ENCODE data around the gene SSBP3. TPM values are rescaled to one million over a fixed set of nuclear protein-coding genes. Genes with fewer than 3 reads are reported as not detected.
A peak's percentile ranks its signal among the peaks of the same experiment; 100 is the strongest.

SSBP3 gene
- total RNA-seq, 4 donors from 2014 or later: 32.8 to 63.4 (median 47.4) TPM

- DNase-seq (ENCODE audit: extremely low spot score): no peak
- peaks cover 0 to 28% (median 10%) of the 10 kb centered on the region in 4 donors for H3K36me3 ChIP-seq
- TF ChIP-seq POLR2AphosphoS5 (IDR thresholded peaks at IDR 0.05) (no peak), POLR2A (IDR thresholded peaks at IDR 0.05; ENCODE audit: low read depth) (no peak), EP300 (IDR thresholded peaks at IDR 0.05) (no peak)
- no peak overlapping the region for H3K4me3 ChIP-seq
- intact Hi-C loops (cut with DNase I): loop anchor here (2.0 kb wide), 1 partner anchor 126 kb away; no protein-coding TSS in a partner anchor
- WGBS: 95% methylated on average over 12 of the region's 13 CpGs
- no peaks in the 10 kb centered on the region for H3K9me3 ChIP-seq
- H3K27me3 ChIP-seq: no peaks in the 10 kb centered on the region
- H3K27ac ChIP-seq (replicated peaks in 1 of 4): no peak overlapping the region
- peaks cover 0 to 19% (median 6%) of the 10 kb centered on the region in 4 donors for H3K4me1 ChIP-seq
Observed at GRCh38 chr1:54256522-54257345, 149.5 kb downstream of the SSBP3 start.

- WGBS: 96% methylated on average over 8 of the region's 9 CpGs
- Histone ChIP-seq H3K36me3 (peaks cover 6 to 44% (median 24%) of the 10 kb centered on the region in 4 donors), H3K9me3 (no peaks in the 10 kb centered on the region), H3K27me3 (no peaks in the 10 kb centered on the region), H3K4me3 (no peak overlapping the region), H3K4me1 (peaks cover 0 to 22% (median 15%) of the 10 kb centered on the region in 4 donors), H3K27ac (replicated peaks in 1 of 4) (no peak overlapping the region)
- intact Hi-C loops (cut with DNase I): no loop called here
- no peak for TF ChIP-seq POLR2A (IDR thresholded peaks at IDR 0.05; ENCODE audit: low read depth)
- DNase-seq (ENCODE audit: extremely low spot score): no peak
Observed at GRCh38 chr1:54255026-54255702, 151.0 kb downstream of the SSBP3 start.

DNA sequence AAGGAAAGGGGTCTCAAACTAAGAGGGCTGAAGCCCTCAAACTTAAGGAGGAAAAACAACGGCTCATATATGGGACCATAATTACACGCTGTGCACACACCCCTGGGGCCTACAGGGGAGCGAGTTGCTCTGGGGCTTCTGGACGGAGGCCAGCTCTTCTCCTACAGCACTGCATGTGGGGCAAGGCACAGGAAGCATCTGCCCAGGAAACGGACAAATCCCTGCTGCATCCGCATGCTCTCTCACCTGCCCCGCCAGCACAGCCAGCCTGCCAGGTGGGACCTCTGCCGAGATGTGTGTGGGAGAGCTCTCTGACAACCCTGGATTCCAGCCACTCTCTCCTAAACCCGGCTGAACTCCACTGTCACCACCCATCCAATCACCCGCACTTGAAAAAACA lies 152.1 kb downstream of the SSBP3 start:
- Histone ChIP-seq H3K36me3 (peaks cover 6 to 46% (median 26%) of the 10 kb centered on the region in 4 donors), H3K27me3 (no peaks in the 10 kb centered on the region), H3K4me3 (no peak overlapping the region), H3K4me1 (peaks cover 0 to 27% (median 21%) of the 10 kb centered on the region in 4 donors), H3K27ac (replicated peaks in 1 of 4) (no peak overlapping the region), H3K9me3 (no peaks in the 10 kb centered on the region)
- intact Hi-C loops (cut with DNase I): no loop called here
- WGBS: 43% methylated on average over 10 of the region's 10 CpGs
- TF ChIP-seq POLR2A (IDR thresholded peaks at IDR 0.05; ENCODE audit: low read depth): no peak
- no peak for TF ChIP-seq CTCF (IDR thresholded peaks at IDR 0.05)
- no peak for TF ChIP-seq EP300 (IDR thresholded peaks at IDR 0.05)
- TF ChIP-seq POLR2AphosphoS5 (IDR thresholded peaks at IDR 0.05): peak; percentile 10 to 33
- no peak for DNase-seq (ENCODE audit: extremely low spot score)

- intact Hi-C loops (cut with DNase I): no loop called here
- DNase-seq (ENCODE audit: extremely low spot score): no peak
- Histone ChIP-seq H3K27me3 (no peaks in the 10 kb centered on the region), H3K27ac (replicated peaks in 1 of 4) (no peak overlapping the region), H3K4me1 (peaks cover 0 to 27% (median 21%) of the 10 kb centered on the region in 4 donors), H3K36me3 (peaks cover 6 to 51% (median 27%) of the 10 kb centered on the region in 4 donors), H3K9me3 (no peaks in the 10 kb centered on the region), H3K4me3 (no peak overlapping the region)
- TF ChIP-seq POLR2A (IDR thresholded peaks at IDR 0.05; ENCODE audit: low read depth): no peak
- TF ChIP-seq POLR2AphosphoS5 (IDR thresholded peaks at IDR 0.05): no peak
- no peak for TF ChIP-seq EP300 (IDR thresholded peaks at IDR 0.05)
- no peak for TF ChIP-seq CTCF (IDR thresholded peaks at IDR 0.05)
- WGBS: 92% methylated on average over 5 of the region's 5 CpGs
Observed at GRCh38 chr1:54253480-54253879, 152.7 kb downstream of the SSBP3 start.

DNA sequence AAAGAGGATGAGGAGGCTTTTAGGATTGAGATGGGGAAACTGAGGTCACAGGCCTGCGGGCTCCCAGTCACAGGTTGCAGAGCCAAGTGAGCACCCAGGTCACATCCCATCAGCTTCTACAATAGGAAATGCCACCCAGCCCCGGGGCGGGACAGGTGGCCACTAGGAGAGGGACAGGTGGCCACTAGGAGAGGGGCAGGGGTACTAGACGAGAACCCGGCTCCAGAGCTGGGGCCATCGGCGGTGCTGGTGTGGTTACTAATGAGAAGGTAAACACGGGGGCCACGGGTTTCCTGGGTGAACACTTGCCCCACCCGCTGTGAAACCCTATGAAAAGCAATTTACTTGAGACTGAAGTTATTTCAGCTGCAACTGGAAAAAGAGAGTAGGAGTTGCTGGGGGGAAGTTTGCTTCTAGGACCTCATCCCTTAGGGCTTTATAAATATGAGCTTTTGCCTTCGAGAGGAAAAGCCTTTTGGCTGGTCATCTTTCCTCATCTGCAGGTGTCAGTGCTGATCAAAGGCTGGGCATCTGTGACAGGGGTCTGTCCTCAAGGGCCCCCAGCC lies 153.7 kb downstream of the SSBP3 start:
- TF ChIP-seq CTCF (IDR thresholded peaks at IDR 0.05) (no peak), POLR2A (IDR thresholded peaks at IDR 0.05; ENCODE audit: low read depth) (no peak), EP300 (IDR thresholded peaks at IDR 0.05) (no peak)
- WGBS: 92% methylated on average over 10 of the region's 11 CpGs
- intact Hi-C loops (cut with DNase I): no loop called here
- Histone ChIP-seq H3K27me3 (no peaks in the 10 kb centered on the region), H3K4me3 (no peak overlapping the region), H3K9me3 (no peaks in the 10 kb centered on the region), H3K27ac (replicated peaks in 1 of 4) (no peak overlapping the region), H3K36me3 (peaks cover 6 to 54% (median 31%) of the 10 kb centered on the region in 4 donors), H3K4me1 (peaks cover 5 to 27% (median 21%) of the 10 kb centered on the region in 4 donors)
- no peak for DNase-seq (ENCODE audit: extremely low spot score)
